GM21717 (cell line): ENCODE measurements around the gene PIGU.

Experiments
- ATAC-seq: cut with Tn5 transposase; IDR thresholded peaks from one replicate; pipeline ENCODE4 v1.9.1; 2021; ENCODE audit warnings: mild to moderate bottlenecking, moderate library complexity; ENCODE audit not compliant: unreplicated experiment

The PIGU gene

GRCh38 chr20:34579979-34580940, 96.6 kb downstream of the PIGU start:
- ATAC-seq: no peak

DNA sequence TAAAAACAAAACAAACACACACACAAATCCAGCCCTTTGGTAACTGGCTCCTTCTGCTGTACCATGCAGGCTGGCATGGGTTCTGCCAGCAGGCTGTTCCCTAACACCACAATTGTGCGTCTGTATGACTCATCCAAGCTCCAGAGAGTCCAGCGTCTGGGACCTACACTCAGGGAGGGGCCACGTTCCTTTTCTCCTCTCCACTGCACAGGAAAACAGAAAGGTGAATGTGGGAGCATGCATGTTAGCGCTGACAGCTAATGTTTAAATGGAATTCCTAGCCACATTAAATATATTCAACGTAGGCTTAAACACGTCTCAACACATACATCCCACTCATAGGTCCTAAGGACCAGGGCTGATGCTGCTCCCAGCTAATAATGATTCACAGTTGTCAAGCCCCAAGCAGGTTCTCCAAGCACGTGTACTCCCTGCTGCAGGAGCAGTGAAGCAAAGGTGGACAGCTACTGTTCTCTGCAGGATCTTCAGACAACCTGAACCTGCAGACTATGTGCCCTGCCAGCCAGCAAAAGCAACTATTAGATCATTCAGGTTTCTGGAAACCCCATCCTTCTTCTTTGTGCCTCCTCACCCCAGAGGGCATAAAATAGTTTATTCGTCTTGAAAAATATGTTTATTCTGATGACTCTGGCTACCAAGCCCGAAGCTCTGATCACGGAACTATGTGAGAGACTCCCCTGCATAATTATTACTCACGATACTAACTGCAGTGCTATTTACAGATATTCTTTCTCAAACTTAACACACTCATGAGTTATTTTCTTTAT, 97.5 kb downstream of the PIGU start:
- ATAC-seq: no peak

DNA sequence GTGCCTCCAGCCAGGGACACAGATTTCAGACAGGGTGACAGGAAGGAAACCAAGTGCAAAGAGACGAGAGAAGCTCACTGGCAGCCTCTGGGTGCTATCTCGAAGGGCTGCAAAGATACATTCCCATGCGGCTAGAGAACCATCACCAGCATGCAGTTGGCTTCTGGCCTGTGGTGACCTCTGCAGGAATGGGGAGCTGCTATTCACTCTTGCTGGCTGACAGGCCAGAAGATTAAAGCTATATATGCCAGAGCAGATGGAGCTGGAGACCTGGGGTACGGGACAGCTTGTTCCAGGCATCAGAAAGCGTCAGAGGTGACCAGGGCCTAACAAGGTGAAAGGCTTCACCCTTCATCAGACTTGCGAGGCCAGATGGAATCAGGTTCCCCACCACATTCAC, 98.4 kb downstream of the PIGU start:
- no peak for ATAC-seq

DNA sequence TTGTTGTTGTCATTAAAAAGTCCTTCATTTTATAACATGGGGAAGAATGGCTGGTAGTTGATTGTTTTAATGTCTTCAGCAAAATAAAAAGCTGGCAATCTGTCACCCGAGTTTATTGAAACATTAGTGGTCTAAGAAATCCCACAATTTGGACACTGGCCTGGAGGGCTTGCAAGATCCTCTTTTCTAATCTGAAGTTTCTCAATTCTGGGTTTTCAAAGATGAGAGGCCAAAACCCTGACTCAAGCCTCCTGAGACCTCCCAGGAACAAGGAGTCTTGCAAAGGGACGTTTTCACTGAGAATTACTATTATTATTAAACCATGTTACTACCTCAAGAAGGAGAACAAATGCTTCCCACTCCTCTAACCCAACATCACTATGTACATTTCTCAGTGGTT, 98.9 kb downstream of the PIGU start:
- ATAC-seq: no peak

DNA sequence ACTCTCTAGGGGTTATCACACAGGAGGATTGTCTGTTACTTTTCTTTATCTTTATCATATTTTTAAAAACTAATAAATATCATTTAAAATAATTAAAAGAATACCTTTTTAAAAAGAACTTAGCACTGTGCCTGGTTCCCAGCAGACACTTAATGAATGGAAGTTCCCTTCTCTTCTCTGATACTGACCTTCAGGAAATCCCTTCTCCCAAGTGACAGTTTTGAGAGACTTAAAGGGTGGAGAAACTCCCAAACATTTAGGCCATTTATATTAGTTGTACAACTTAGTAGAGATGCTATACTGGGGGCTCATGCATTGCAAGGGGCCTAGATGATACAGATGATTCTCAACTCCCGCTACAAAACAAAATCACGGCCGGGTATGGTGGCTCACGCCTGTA, 99.8 kb downstream of the PIGU start:
- no peak for ATAC-seq

GRCh38 chr20:34575756-34576155, 101.1 kb downstream of the PIGU start:
- ATAC-seq: no peak

- no peak for ATAC-seq
Observed at GRCh38 chr20:34575271-34575670, 101.6 kb downstream of the PIGU start.

- no peak for ATAC-seq
Observed at GRCh38 chr20:34574861-34575260, 102.0 kb downstream of the PIGU start.

GRCh38 chr20:34574426-34574825, 102.5 kb downstream of the PIGU start:
- no peak for ATAC-seq

DNA sequence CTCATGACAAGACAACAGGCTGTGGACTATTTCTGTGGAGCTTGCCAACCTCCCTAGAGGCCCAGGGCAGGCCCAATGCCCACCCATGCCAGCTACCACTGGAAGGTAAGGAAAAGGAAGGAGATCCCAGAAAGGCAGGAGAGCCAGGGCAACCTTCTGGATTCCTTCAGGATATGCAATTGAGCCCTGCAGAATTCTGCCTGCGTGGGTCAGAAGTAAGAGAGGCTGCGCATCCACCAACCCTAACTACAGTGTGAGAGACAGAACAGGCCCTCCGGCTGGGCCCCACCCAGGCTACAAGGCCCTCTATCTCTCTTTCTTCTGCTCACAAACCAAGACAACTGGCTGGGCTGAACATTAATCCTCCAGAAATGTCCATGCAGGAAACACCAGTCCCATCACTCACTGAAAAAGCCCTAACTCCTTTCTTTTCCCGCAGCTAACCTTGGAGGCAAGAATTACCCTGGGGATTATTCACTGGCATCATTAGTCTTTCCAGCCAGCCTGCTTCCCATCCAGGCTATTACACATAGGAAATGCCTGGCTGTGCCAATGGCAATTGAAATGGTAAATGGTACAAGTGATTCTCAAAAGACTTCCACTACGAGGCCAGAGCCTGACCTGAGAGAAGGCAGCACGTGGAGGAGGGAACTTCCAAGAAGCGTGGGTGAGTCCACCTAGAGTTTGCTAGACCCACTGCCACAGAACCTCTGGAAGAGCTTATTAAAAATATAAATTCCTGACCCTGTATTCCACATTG, 103.2 kb downstream of the PIGU start:
- ATAC-seq: no peak

GRCh38 chr20:34571753-34572152, 105.1 kb downstream of the PIGU start:
- ATAC-seq: no peak

- ATAC-seq: no peak
Observed at GRCh38 chr20:34570859-34571306, 106.0 kb downstream of the PIGU start.

GRCh38 chr20:34569598-34569997, 107.3 kb downstream of the PIGU start:
- ATAC-seq: no peak

DNA sequence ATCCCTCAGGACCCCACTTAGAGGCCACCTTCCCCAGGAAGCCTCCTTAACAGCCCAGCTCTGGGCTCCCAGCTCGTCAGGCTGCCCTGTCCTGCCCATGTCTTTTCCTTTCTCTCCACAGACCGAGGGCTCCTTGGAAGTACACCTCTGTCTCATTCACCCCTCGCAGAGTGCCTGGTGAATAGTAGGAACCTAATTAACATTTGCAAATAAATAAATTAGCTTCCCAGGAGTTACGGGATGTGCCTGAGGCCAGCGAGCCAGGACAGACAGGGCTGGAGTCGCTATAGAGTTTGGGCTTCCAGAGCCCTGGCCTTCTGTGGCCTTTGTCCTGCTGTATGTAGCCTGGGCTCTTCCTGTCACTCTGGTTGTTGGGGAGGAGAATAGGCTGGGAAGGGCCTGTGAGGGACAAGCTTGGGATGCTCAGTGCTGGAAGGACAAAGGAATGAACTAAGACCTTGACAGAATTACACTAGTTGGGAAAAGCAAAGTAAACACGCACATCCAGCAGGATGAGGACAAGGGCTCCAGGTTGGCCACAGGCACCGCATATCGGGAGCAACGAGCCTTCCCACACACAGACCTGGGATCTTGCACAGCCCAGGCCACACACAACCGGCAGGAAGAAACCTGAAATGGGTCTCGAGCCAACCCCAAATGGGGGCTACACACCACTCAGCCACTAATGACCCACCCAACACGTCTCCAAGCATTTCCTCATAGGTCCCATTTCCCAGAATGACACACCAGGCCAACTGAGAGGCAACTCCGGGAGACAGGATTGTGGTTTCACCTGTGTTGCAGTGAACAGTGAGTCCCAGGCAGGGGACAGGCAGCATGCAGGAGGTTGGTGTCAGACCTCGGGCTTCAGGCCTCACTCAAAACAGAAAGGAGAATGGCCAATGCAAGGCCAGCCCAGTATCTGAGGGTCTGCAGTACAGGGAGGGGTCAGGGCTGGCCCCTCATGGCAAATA, 108.7 kb downstream of the PIGU start:
- ATAC-seq: no peak

DNA sequence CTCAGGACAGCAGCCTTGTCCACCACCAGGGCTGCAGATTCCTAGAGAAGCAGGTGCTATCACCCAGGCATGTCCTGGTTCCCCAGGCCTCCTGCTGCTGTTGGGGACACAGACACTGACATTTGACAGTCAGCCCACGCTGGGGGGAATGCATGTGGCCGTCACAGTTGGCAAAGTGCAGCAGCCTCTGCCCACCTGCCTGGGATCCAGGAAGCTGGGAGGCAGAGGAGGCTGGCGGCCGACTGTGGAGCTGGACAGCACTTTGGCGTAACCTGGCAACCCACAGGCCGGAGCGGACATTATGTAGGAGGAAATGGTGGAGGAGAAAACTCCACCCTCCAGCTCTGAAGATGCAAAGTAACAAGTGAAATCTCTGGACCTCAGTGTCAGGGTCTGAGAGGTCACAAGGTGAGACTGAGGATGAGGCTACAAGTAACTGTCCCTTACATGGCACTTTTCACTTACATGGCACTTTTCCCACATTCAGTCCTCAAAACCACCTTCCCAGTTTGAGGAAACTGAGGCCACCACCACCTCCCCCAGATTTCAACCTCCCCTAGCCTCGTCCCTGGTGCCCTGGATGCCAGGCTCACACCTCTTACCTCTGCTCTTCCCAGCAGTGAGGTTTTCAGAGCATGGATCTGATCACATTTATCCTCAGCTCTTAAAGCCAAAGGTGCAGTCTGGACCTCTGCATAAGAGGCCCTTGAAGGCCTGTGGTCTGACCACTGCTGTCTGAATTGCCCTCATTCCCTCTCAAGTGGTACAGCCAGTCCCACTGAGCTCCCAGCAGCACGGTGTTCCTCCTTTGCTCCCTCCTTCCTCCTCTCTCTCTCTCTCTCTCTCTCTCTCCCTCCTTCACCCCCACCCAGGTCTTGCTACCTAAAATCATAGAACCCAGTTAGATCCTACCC, 109.7 kb downstream of the PIGU start:
- no peak for ATAC-seq

DNA sequence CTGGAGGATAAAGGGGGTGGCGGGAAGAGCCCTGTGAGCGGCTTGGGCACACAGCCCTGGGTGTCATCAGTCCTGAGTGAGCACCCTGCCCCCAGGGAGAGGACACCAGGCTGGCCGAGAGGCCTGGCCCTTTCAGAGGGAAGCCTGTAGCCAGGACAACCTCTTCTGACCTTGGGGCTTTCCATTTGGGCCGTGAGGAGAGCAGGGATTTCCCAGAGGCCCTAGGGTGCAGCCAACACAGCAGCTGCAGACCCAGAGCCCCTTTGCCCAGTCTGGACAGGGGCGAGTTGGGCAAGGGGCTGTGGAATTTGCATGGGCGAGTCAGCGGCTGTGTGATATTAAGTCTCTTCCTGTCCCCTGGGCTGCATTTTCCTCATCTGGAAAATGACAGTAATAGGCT, 112.1 kb downstream of the PIGU start:
- no peak for ATAC-seq

DNA sequence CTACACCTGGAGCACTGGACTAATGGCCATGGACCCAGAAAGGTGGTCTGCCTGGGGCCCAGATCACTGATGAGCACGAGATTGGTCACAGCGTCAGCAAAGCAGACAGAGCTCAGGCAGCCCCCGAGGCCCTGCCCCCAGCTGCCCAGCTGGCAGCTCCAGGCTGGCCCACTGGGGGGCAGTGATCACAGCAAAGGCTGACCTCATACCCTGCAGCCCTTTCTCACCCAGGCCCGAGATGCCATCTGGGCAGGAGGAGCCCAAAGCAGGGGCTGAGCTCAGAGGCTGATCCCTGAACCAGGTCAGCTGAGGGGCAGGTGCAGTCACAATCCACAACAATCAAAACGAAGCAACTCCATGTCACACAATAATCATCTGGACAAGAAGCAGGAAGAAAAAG, 114.3 kb downstream of the PIGU start:
- ATAC-seq: no peak

DNA sequence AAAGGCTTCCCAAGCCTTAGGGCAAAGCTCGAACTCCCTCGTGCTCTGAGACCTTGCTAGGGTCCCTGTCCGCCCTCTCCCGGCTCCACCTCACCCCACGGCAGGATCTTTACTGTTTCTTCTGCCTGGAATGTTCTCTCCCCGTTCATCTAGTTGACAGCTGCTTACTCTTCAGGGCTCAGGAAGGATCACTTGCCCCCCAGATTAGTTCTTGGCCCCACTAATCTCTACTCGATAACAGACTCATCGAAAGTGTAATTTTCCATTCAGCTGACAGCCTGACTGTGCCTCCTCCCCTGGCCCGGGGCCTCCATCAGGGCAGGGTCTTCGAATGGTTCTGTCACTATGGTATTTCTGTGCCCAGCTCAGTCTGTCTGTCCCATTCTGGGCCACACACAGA, 115.2 kb downstream of the PIGU start:
- ATAC-seq: no peak

DNA sequence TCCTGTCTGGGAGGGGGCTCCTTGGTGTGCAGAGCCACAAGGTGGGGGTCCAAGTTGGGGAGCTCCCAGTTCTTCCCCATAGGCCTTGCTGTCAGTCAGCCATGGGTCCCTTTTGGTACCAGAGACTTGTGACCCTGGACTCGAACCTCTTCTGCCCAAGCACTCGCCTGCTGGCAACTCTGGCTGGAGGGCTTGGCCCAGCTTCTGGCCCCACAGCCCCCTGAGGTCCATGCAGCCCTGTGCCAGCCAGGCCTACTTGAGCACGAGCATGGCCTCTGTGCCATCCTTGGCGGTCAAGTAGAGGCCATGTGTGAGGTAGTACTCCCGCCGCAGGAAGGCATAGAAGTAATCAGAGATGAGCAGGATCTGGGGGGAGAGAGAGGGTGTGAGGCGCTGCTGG, 116.3 kb downstream of the PIGU start:
- no peak for ATAC-seq
